HG03378 (cell line): Measurements from ENCODE around the gene UQCC2.

Source experiments
- ATAC-seq: cut with Tn5 transposase; IDR thresholded peaks from one replicate; pipeline ENCODE4 v1.9.1; 2021; ENCODE audit warnings: mild to moderate bottlenecking, moderate library complexity; ENCODE audit not compliant: unreplicated experiment

UQCC2 gene

GRCh38 chr6:33692078-33692759 is 19.3 kb downstream of the UQCC2 start:
- no peak for ATAC-seq

DNA sequence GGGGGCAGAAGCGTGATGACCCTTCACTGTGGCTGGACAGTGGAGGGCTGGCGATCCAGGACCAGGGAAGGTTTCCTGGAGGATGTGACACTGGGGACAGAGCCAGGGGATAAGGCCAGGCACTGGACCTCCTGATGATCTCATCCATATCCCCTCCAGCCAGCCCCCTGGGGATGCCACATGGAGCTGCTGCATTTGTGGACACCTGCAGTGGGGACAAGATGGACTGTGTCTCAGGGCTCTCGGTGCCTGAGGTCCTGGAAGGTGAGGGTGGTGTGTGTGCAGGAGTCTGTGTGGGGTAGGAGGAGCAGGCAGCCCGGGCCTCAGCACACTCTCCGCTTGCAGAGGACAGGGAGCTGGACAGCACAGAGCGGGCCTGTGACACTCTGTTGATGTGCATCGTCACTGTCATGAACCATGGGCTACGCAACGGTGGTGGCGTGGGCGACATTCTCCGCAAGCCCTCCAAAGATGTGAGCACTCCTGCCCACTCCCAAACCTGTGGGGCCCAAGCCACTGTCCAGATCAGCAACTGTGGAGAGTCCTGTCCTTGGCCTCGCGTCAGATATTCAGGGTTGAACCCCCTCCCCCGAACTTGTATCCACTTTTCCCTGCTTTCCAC is 19.9 kb downstream of the UQCC2 start:
- no peak for ATAC-seq

GRCh38 chr6:33690766-33691165 is 20.7 kb downstream of the UQCC2 start:
- no peak for ATAC-seq

GRCh38 chr6:33689879-33690278 is 21.6 kb downstream of the UQCC2 start:
- ATAC-seq = no peak

GRCh38 chr6:33689148-33689494 is 22.4 kb downstream of the UQCC2 start:
- ATAC-seq = no peak

DNA sequence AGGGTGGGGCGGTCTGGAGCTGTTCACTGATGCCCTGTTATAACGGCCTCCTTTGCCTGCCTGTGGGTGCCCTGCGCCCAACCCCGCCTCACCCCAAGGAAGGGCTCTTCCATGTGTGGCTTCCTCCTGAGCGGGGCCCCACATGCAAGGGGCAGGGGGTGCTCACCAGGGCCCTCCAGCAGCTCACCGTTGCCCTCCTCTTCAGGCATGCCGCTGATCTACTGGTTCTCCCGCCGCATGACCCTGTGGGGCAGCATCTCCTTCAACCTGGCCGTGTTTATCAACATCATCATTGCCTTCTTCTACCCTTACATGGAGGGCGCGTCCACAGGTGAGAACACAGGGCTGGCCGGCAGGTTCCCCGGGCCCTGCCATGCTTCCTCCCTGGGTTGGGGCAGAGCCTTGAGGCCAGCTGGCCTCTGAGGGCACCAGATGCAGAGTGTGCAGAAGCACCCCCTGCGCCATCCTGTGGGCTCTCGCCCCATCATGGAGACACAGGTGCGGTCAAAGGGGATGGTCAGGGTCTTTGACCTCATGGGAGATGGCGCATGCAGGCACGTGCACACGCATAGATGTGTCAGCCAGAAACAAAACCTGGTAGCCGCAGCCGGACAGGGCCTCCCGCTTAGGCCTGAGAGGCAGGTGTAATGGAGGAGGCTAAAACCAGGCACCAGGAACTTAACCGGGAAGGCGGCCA is 22.9 kb downstream of the UQCC2 start:
- ATAC-seq = no peak

DNA sequence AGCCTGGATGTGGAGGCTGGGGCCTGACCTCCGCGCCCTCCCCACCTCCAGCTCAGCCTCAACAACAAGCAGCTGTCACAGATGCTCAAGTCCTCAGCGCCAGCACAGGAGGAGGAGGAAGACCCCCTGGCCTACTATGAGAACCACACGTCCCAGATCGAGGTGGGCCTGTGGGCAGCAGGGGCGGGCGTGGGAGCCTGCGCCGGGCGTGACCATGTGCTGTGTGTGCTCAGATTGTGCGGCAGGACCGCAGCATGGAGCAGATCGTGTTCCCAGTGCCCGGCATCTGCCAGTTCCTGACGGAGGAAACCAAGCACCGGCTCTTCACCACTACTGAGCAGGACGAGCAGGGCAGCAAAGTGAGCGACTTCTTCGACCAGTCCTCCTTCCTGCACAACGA is 23.5 kb downstream of the UQCC2 start:
- no peak for ATAC-seq

DNA sequence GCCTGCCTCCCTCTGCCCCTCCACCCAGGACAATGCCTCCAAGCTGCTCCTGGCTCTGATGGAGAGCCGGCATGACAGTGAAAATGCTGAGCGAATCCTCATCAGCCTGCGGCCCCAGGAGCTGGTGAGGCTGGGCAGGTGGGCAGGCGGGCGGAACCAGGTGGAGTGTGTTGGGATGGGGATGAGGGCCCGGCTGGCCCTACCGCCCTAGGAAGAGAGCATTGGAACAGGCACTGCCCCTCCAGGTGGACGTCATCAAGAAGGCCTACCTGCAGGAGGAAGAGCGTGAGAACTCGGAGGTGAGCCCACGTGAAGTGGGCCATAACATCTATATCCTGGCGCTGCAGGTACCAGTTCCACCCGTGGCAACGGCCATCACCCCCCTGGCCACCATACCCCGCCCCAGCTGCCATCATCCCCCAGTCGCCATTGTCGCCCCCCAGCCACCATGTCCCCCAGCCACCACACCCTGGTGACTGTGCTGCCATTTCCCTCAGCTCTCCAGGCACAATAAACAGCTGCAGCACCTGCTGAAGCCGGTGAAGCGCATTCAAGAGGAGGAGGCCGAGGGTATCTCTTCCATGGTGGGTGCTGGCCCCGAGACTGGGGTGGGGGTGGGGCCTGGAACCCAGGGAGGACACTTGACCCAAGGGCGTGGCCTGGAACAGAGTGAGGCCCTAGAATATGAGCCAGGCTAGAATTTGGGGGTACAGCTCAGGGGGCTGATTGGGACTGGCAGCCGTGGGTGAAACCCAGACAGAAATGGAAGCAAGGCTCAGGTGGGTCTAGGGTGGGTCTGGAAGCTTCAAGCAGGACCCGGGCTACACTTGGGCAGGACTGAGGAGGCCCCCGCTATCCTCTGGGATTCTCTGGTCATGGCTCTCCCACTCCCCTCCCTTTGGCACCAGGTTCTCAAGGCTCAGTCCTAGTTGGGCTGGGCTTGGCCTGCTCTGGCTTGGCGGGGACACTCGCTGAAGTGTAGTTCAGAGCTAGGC is 24.2 kb downstream of the UQCC2 start:
- no peak for ATAC-seq

GRCh38 chr6:33686225-33686924 is 25.1 kb downstream of the UQCC2 start:
- no peak for ATAC-seq

DNA sequence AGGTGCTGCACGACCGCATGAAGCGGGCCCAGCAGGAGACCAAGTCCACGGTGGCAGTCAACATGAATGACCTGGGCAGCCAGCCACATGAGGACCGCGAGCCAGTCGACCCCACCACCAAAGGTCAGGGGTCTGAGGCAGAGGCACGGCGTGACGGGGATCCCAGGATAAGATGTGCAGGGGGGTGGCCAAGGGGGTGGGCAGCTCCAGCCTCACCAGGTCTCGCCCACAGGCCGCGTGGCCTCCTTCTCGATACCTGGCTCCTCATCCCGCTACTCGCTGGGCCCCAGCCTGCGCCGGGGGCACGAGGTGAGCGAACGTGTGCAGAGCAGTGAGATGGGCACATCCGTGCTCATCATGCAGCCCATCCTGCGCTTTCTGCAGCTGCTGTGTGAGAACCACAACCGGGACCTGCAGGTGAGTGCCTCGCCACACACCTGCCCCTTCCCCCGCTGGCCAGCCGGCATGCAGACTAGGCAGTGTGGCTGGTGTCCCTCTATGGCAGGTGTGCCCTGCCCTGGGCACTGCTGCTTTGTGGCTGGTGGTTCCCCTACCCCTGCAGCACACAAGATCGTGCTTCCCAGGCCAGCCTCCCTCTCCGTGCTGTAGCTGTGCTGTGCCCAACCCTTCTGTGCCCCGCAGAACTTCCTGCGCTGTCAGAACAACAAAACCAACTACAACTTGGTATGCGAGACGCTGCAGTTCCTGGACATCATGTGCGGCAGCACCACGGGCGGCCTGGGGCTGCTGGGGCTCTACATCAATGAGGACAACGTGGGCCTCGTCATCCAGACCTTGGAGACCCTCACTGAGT is 25.9 kb downstream of the UQCC2 start:
- no peak for ATAC-seq

- no peak for ATAC-seq
Measured at GRCh38 chr6:33684983-33685382, 26.5 kb downstream of the UQCC2 start.

- ATAC-seq = no peak
Measured at GRCh38 chr6:33684428-33684896, 27.0 kb downstream of the UQCC2 start.

DNA sequence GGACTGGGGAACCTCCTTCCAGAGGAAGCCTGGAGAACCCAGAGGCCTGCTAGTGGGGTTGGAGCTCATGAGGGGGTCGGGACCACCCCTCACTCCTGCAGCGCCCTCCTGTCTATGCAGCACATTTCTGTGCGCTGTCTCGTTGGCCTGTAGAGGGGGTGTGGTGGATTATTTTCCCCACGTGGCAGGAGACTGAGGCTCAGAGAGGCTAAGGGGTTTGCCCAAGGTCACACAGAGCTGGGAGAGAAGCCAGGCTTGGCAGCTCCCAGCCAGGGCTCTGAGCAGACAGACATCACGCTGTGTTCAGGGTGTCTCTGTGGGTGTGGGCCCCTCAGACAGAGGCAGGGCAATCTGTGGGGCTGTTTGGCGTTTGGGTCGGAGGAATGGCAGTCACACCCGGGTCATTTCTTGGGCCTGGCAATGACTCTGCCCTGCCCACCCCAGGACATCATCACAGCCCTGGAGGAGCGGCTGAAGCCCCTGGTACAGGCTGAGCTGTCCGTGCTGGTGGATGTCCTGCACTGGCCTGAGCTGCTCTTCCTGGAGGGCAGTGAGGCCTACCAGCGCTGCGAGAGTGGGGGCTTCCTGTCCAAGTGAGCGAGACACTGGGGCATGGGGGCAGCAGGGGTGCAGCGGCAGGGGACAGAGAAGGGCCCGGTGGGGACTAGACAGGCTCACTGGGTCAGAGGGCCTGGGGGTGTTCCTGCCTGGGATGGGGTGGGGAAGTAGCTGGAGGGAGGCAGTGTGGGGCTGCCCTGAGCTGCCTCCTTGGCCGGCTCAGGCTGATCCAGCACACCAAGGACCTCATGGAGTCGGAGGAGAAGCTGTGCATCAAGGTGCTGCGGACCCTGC is 27.7 kb downstream of the UQCC2 start:
- no peak for ATAC-seq

DNA sequence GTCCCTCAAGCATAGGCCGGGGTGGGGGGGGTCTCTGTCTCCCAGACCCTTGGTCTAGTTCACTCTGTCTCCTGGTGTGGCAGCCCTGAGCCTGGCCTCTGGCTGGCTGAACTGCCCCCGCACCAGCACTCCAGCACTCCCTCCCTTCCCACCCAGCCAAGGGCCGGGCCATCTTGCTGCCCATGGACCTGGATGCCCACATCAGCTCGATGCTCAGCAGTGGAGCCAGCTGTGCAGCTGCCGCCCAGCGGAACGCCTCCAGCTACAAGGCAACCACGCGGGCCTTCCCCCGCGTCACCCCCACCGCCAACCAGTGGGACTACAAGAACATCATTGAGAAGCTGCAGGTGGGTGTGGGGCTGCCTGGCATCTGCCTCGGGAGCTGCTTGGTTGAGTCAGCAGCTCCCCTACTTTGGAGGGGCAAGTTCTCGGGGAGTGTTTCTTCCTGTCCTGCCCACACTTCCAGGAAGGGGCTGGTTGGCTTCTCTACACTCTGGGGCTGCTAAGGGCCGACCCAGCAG is 28.4 kb downstream of the UQCC2 start:
- ATAC-seq = no peak

DNA sequence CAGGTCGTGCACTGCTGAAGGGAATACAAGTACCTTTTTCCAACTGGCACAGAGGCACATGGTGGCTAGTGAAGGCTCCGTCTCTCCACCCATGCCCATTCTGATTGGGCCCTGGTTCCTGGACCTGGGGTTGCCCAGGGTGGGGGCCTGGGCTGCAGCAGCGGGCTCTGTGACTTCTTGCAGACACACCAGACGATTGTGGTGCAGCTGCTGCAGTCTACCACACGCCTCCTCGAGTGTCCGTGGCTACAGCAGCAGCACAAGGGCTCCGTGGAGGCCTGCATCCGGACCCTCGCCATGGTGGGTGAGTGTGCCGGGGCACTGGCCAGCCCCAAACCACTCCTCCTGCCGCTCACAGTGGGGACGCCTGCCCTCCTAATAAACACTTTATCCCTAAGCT is 29.2 kb downstream of the UQCC2 start:
- ATAC-seq = no peak

GRCh38 chr6:33679761-33680160 is 31.7 kb downstream of the UQCC2 start:
- no peak for ATAC-seq

- no peak for ATAC-seq
Measured at GRCh38 chr6:33678932-33679490, 32.5 kb downstream of the UQCC2 start.
